ENCODE results near the gene SHISA9.

GRCh38 chr16:13270602-13271001 is 369.2 kb downstream of the SHISA9 start:
- no peak for TF ChIP-seq CTCF (IDR thresholded peaks at IDR 0.05)
- no peak for TF ChIP-seq POLR2A (IDR thresholded peaks at IDR 0.05)
